ENCODE measurements around the gene SETD3.

The SETD3 gene

GRCh38 chr14:99505089-99505488, 24.4 kb upstream of the SETD3 start:
- in situ Hi-C loops (cut with MboI; ENCODE audit: low sequenced_read_pairs) = loop anchor here (25.0 kb wide), 1 partner anchor 382 kb away; no protein-coding TSS in a partner anchor

- in situ Hi-C loops (cut with MboI; ENCODE audit: low sequenced_read_pairs) = loop anchor here (25.0 kb wide), 1 partner anchor 383 kb away; no protein-coding TSS in a partner anchor
Observed at GRCh38 chr14:99503848-99504453, 23.3 kb upstream of the SETD3 start.

DNA sequence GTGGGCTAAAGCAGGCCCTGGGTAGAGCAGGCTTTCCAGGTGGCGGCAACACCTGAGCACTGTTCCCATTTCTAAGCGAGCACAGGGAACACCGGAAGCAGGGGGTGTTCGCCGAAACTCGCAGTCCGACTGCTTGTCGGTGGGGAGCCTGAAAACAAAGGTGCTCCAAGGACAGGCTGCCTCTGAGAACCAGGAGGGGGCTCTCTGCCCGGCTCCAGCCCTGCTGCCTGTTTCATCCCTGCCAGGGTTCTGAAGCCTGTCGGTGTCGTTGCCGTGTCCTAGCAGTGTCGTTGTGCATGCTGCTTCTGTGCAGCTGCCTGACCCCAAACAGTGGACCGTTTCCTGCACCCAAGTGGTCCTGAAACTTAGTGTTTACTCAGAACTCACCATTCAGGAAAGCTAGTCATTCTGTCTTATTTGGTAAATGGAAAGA, 22.3 kb upstream of the SETD3 start:
- in situ Hi-C loops (cut with MboI; ENCODE audit: low sequenced_read_pairs) = loop anchor here (25.0 kb wide), 1 partner anchor 384 kb away; no protein-coding TSS in a partner anchor

DNA sequence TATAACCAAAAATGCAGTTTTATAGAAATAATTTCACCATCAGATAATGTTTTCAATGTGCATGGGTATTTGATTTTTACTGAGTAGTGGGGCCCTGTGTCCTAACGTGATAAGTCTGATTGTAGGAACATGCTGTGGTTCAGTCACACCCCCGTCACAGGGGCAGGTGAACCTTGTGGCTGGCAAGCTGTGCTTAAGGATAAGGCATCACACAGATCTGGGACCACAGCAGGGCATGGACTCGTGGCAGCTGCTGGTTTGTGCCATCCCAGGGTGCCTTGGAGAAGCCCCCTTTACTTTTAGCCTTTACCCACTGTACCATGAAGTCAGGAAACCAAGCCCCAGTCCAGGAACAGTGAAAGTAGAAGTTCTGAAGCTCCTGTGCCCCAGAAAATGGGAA, 17.2 kb upstream of the SETD3 start:
- in situ Hi-C loops (cut with MboI; ENCODE audit: low sequenced_read_pairs) = no loop called here

DNA sequence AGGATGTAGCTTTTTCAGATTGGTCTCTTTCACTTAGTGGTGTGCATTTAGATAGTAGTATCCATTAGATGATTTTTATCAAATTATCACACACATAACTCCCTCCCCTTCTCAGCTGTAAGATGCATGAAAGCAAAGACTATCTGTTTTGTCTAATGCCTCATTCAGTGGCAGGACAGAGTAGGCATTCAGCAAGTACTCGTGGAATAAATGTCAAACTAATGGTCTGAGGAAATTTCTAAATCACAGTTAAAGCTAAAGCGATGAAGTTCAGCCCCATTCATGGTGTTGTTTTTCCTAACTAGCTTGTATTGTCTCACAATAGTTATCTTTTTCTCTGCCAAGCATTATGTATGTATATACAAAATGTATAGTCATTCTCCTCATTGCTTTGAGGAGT, 16.7 kb upstream of the SETD3 start:
- in situ Hi-C loops (cut with MboI; ENCODE audit: low sequenced_read_pairs) = no loop called here

DNA sequence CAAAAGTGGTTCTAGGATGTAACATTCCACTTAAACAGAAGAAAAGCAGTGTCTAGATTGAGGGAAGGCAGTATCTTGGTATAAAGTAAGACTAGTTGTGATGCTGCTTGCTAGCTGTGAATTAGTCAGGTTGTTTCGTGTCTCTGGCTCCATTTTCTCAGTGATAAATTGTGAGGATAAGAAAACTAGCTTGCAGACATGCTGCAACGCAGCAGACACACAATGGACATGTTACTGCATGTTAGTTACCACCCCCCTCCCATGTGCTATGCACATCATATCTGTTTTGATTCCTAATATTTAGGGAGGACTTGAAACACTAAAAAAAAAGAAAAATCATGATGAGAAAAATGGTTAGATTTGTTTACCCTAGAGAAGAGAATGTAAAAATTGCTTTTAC, 3.4 kb upstream of the SETD3 start:
- in situ Hi-C loops (cut with MboI; ENCODE audit: low sequenced_read_pairs) = no loop called here

DNA sequence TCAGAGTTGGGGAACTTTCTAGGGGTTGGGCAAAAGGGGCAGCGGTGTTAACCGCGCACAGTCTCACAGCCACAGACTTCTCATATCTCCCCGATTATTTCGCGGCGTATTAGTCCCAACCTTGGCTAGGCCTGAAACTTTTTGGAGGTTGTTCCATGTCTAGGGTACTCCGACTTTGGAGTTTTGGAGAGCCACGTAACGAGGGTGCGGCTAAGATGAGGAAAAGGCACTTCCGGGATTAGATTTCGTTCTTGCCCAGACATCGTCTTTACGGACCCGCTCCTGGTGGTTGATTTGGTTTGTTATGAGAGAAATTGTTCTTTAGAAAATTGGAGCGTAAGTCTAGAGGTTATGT, 1.1 kb upstream of the SETD3 start:
- in situ Hi-C loops (cut with MboI; ENCODE audit: low sequenced_read_pairs) = no loop called here

- in situ Hi-C loops (cut with MboI; ENCODE audit: low sequenced_read_pairs) = no loop called here
Observed at GRCh38 chr14:99480917-99481744, 472 bp upstream of the SETD3 start, which contains the start of gene CCNK. Gene CCNK (plus strand): TSS chr14:99481409. CDS start chr14:99492678, 11,269 bp downstream.

- in situ Hi-C loops (cut with MboI; ENCODE audit: low sequenced_read_pairs) = no loop called here
Observed at GRCh38 chr14:99479160-99479905, 1.3 kb downstream of the SETD3 start.

DNA sequence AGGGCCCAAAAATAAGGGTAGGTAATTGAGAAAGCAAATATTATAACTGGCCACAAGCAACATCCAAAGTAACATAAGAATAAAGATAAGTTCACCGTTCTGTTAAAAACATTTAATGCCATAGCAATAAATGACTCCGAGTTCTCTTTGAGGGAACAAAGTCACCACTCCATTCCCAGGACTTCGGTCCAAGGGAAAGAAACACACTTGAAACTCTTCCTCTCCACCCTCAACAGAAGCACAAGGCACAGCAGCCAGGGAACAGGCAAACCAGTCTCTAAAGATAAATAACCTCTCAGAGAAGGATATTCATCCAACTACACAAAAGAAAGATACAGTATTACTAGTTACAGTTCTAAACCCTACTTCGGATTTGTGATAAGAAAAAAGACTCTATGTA, 2.5 kb downstream of the SETD3 start:
- in situ Hi-C loops (cut with MboI; ENCODE audit: low sequenced_read_pairs) = no loop called here

- in situ Hi-C loops (cut with MboI; ENCODE audit: low sequenced_read_pairs) = no loop called here
Observed at GRCh38 chr14:99476864-99477263, 3.8 kb downstream of the SETD3 start.

- in situ Hi-C loops (cut with MboI; ENCODE audit: low sequenced_read_pairs) = no loop called here
Observed at GRCh38 chr14:99475660-99476059, 5.0 kb downstream of the SETD3 start.

GRCh38 chr14:99475179-99475578, 5.5 kb downstream of the SETD3 start:
- in situ Hi-C loops (cut with MboI; ENCODE audit: low sequenced_read_pairs) = no loop called here

DNA sequence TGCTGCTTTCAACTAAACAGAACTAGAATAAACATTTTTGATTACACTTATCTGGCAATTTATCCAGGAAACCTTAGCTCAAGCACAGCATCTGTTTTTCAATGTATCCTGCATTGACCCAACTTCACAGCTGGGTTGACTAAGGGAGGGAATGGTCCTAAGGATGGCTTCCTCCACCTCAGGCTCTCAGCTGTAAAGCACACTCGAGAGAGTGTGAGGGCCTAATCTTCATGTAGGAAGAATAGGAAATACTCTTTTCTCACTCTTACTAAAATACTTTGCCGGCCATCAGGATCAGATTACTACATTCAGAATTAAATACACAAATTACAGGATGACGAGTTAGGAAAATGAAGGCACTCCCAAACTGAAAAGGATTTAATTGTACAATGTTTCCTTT, 7.2 kb downstream of the SETD3 start:
- in situ Hi-C loops (cut with MboI; ENCODE audit: low sequenced_read_pairs) = no loop called here

- in situ Hi-C loops (cut with MboI; ENCODE audit: low sequenced_read_pairs) = no loop called here
Observed at GRCh38 chr14:99472937-99473336, 7.7 kb downstream of the SETD3 start.

DNA sequence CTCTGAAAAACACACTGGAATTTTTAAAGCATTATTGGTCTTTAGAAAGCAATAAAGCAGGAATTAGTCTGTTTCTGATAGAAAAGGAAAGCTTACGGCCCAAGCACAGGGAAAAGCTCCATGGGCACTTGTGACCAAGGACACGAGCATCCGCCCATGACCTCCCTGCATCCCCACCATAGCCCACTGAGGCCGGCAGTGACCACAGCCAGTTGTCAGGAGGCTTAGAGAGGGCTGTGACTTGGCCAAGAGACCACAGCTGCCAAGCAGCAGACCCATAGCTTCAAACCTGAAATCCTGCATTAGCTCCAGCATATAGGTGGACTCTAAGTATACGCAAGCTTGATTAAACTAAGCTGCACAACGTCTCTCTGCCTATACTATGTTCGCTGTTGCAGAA, 8.9 kb downstream of the SETD3 start:
- in situ Hi-C loops (cut with MboI; ENCODE audit: low sequenced_read_pairs) = no loop called here

- in situ Hi-C loops (cut with MboI; ENCODE audit: low sequenced_read_pairs) = no loop called here
Observed at GRCh38 chr14:99468836-99469592, 11.6 kb downstream of the SETD3 start.

DNA sequence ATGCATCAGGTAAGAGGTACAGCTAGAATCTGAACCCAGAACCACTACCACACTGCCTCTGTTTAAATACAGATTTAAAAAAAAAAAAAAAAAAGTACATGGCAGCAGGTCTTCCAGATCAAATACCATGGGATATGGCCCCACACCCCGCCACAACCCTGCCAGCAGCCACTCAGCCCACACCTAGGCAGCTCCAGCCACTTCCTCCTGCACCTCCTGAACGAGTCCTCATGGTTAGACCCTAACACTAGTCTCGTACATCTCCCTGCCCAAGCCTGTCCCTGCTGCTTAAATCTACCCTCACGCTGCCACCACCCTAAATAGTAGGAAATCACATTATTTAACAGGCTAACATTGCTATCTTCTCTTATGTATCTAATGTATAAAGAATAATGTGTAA, 12.6 kb downstream of the SETD3 start:
- in situ Hi-C loops (cut with MboI; ENCODE audit: low sequenced_read_pairs) = no loop called here

- in situ Hi-C loops (cut with MboI; ENCODE audit: low sequenced_read_pairs) = no loop called here
Observed at GRCh38 chr14:99467336-99468078, 13.2 kb downstream of the SETD3 start.

DNA sequence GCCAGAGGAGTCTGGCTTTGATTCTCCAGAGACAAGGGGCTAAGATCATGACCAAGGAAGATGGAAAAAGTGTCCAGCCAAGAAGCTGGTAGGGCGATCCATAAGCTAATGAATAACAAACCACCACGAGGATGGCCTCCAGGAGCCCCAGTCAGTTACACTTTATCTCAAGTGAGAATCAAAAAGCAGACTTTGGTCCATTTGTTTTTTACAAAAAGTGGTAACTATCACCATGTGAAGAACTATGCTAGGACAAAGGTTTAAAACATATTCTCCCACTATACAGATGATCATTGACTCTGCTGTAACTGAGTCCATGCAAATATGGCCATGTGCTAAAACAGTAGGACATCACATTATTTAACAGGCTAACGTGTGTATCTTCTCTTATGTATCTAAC, 13.9 kb downstream of the SETD3 start:
- in situ Hi-C loops (cut with MboI; ENCODE audit: low sequenced_read_pairs) = no loop called here

Data from HL-60/S4 treated with phorbol 12-myristate 13-acetate at 8.2 ng/mL for 4 days and 3 days (cell line).